ENCODE data around the gene PALM.

PALM gene

GRCh38 chr19:755063-755462 is 46.3 kb downstream of the PALM start:
- no peak for DNase-seq

GRCh38 chr19:756236-756635 is 47.5 kb downstream of the PALM start:
- DNase-seq: peak; percentile 48

- no peak for DNase-seq
These were observed 48.3 kb downstream of the PALM start for GRCh38 chr19:756821-757688.

- DNase-seq: no peak
These were observed 49.3 kb downstream of the PALM start for GRCh38 chr19:757811-758668.

GRCh38 chr19:763181-763580 is 54.4 kb downstream of the PALM start:
- DNase-seq: no peak

- no peak for DNase-seq
These were observed 55.1 kb downstream of the PALM start for GRCh38 chr19:763869-764268.

GRCh38 chr19:764301-764700 is 55.6 kb downstream of the PALM start:
- DNase-seq: no peak

GRCh38 chr19:765179-765738 is 56.5 kb downstream of the PALM start:
- DNase-seq: no peak

GRCh38 chr19:768424-768823 is 59.7 kb downstream of the PALM start:
- peak; percentile 94 for DNase-seq

- no peak for DNase-seq
These were observed 60.9 kb downstream of the PALM start for GRCh38 chr19:769616-770015.

- DNase-seq: peak; percentile 39
These were observed 62.6 kb downstream of the PALM start for GRCh38 chr19:771332-771785.

GRCh38 chr19:772063-772462 is 63.3 kb downstream of the PALM start:
- DNase-seq: no peak

- no peak for DNase-seq
These were observed 64.1 kb downstream of the PALM start for GRCh38 chr19:772730-773436.

- DNase-seq: no peak
These were observed 67.8 kb downstream of the PALM start for GRCh38 chr19:776549-776948.

GRCh38 chr19:778910-779653 is 70.3 kb downstream of the PALM start:
- peak; percentile 97 for DNase-seq

- DNase-seq: no peak
These were observed 72.2 kb downstream of the PALM start for GRCh38 chr19:780935-781334.

GRCh38 chr19:781800-782184 is 73.1 kb downstream of the PALM start:
- DNase-seq: no peak

GRCh38 chr19:782185-782877 is 73.6 kb downstream of the PALM start:
- DNase-seq: peak; percentile 82

- DNase-seq: peak; percentile 38
These were observed 74.3 kb downstream of the PALM start for GRCh38 chr19:782878-783668.

GRCh38 chr19:784541-784940 is 75.8 kb downstream of the PALM start:
- DNase-seq: no peak

- DNase-seq: no peak
These were observed 78.8 kb downstream of the PALM start for GRCh38 chr19:787536-787935.

Data from NCI-H226 (cell line).